HepG2 (cell line): Measurements from ENCODE around the gene ZNF829. TPM values are rescaled to one million over a fixed set of nuclear protein-coding genes. Genes with fewer than 3 reads are reported as not detected.

Experiments used
- ATF6 ChIP-seq: sonication (generic); formaldehyde crosslinking; conservative IDR thresholded peaks from 2 replicates; pipeline ENCODE4 v1.4.0; 2020; ENCODE audit warnings: missing genetic modification reagents
- BATF2 ChIP-seq: sonication (generic); formaldehyde crosslinking; IDR thresholded peaks from 2 replicates; pipeline ENCODE4 v1.8.0; 2022; ENCODE audit warnings: mild to moderate bottlenecking, missing genetic modification reagents, moderate library complexity
- GPBP1L1 ChIP-seq: sonication (generic); formaldehyde crosslinking; IDR thresholded peaks from 2 replicates; pipeline ENCODE4 v1.5.0; 2020; ENCODE audit warnings: mild to moderate bottlenecking, missing genetic modification reagents
- KAT8 ChIP-seq: IDR thresholded peaks from 2 replicates; pipeline ENCODE4 v1.6.1; 2016; ENCODE audit warnings: missing genetic modification reagents, missing compliant biosample characterization
- KDM5A ChIP-seq: fragments of 200-600 bp; sonication (generic); IDR thresholded peaks from 2 replicates; pipeline ENCODE4 v1.7.0; 2018; ENCODE audit warnings: antibody characterized with exemption, mild to moderate bottlenecking, low read length, borderline replicate concordance
- KMT2B ChIP-seq: IDR thresholded peaks from 2 replicates; pipeline ENCODE4 v1.6.1; 2016; ENCODE audit warnings: missing genetic modification reagents, missing compliant biosample characterization
- NCOR1 ChIP-seq: fragments of 200-600 bp; sonication (generic); IDR thresholded peaks from 2 replicates; pipeline ENCODE4 v1.7.0; 2017; ENCODE audit warnings: antibody characterized with exemption, low read length, borderline replicate concordance
- PTBP1 ChIP-seq: fragments of 200-400 bp; formaldehyde crosslinking; IDR thresholded peaks from 2 replicates; pipeline ENCODE4 v1.6.1; 2018; ENCODE audit warnings: low read length, low read depth; ENCODE audit not compliant: poor library complexity, severe bottlenecking
- RAD21 ChIP-seq: fragments of 450-650 bp; formaldehyde crosslinking; IDR thresholded peaks from 2 replicates; pipeline ENCODE4 v1.5.0; 2020; ENCODE audit warnings: mild to moderate bottlenecking
- SIX4 ChIP-seq: sonication (generic); formaldehyde crosslinking; IDR thresholded peaks from 2 replicates; pipeline ENCODE4 v1.4.0; 2020; ENCODE audit warnings: missing genetic modification reagents
- SMC3 ChIP-seq: IDR thresholded peaks from 2 replicates; pipeline ENCODE4 v1.6.1; 2011; ENCODE audit warnings: low read length, improper control_type of control experiment
- SOX5 ChIP-seq: IDR thresholded peaks from 2 replicates; pipeline ENCODE4 v1.6.1; 2016; ENCODE audit warnings: borderline replicate concordance
- ZFP36 ChIP-seq: fragments of 150-350 bp; IDR thresholded peaks from 2 replicates; pipeline ENCODE4 v1.6.1; 2018; ENCODE audit warnings: borderline replicate concordance, low read length, low read depth; ENCODE audit not compliant: partially characterized antibody
- ZFP36L1 ChIP-seq: sonication (generic); formaldehyde crosslinking; IDR thresholded peaks from 2 replicates; pipeline ENCODE4 v1.8.0; 2022; ENCODE audit warnings: mild to moderate bottlenecking, missing genetic modification reagents, moderate library complexity
- ZNF142 ChIP-seq: sonication (generic); formaldehyde crosslinking; IDR thresholded peaks from 2 replicates; pipeline ENCODE4 v1.4.0; 2020; ENCODE audit warnings: missing genetic modification reagents
- ZNF253 ChIP-seq: sonication (generic); formaldehyde crosslinking; IDR thresholded peaks from 2 replicates; pipeline ENCODE4 v1.8.0; 2022; ENCODE audit warnings: mild to moderate bottlenecking, missing genetic modification reagents, borderline replicate concordance
- ZNF441 ChIP-seq: sonication (generic); formaldehyde crosslinking; IDR thresholded peaks from 2 replicates; pipeline ENCODE4 v1.7.0; 2021; ENCODE audit warnings: missing genetic modification reagents, borderline replicate concordance
- ZNF567 ChIP-seq: sonication (generic); formaldehyde crosslinking; IDR thresholded peaks from 2 replicates; pipeline ENCODE4 v1.8.1; 2023; ENCODE audit warnings: mild to moderate bottlenecking, missing genetic modification reagents, borderline replicate concordance
- ZNF709 ChIP-seq: sonication (generic); formaldehyde crosslinking; IDR thresholded peaks from 2 replicates; pipeline ENCODE4 v1.5.0; 2020; ENCODE audit warnings: mild to moderate bottlenecking, missing genetic modification reagents
- ZSCAN22 ChIP-seq: sonication (generic); formaldehyde crosslinking; IDR thresholded peaks from 2 replicates; pipeline ENCODE4 v1.4.0; 2020; ENCODE audit warnings: mild to moderate bottlenecking, missing genetic modification reagents
- polyA plus RNA-seq, 8 experiments: library from polyadenylated mRNA; depleted of rRNA in 3 of 8; stranded (reverse) in 7 of 8; unstranded in 1 of 8; fragments of >200 nt; fragmentation: Illumina TruSeq in 4 of 8; extraction: Trizol in 4 of 8; gene quantifications; 2 replicates each; pipeline versions ENCODE4 v1.2.1 to v1.2.3, GENCODE V29; 2011 to 2016; ENCODE audit warnings: low read depth in 4 of 8, missing spikeins in 1 of 8, mixed read lengths in 1 of 8; ENCODE audit not compliant: insufficient read depth in 1 of 8
- total RNA-seq, 5 experiments: library from RNA; depleted of rRNA; stranded (reverse); fragments of >200 nt; fragmentation: Illumina TruSeq; extraction: Trizol; gene quantifications; 2 replicates each; pipeline ENCODE4 v1.2.3, GENCODE V29; 2016; ENCODE audit warnings: low read depth in 1 of 5

Gene ZNF829
- total and polyA plus RNA-seq, 2 of the 13 experiments (the other 11 are each of a cell fraction or from before 2014, with no cell fraction given): 0.15 to 0.86 TPM

- TF ChIP-seq ATF6 (no peak), ZNF567 (CRISPR knock-in tag) (no peak), SIX4 (no peak), ZNF709 (CRISPR knock-in tag) (no peak), GPBP1L1 (CRISPR knock-in tag) (no peak), ZFP36L1 (CRISPR knock-in tag) (no peak), KDM5A (peak; percentile 86), SMC3 (no peak), ZSCAN22 (CRISPR knock-in tag) (no peak), ZFP36 (no peak), ZNF253 (CRISPR knock-in tag) (no peak), KAT8 (peak; percentile 36), BATF2 (CRISPR knock-in tag) (no peak), RAD21 (no peak), KMT2B (peak; percentile 56; the same call in 1 of the 2 replicates), ZNF441 (CRISPR knock-in tag) (no peak), PTBP1 (no peak), SOX5 (CRISPR knock-in tag) (no peak), NCOR1 (no peak), ZNF142 (CRISPR knock-in tag) (peak; percentile 26; the same call in 1 of the 2 replicates)
These were observed 65.3 kb downstream of the ZNF829 start, which contains the start of gene ZNF345 (continued) for GRCh38 chr19:36850559-36851442.
